HEK293 (cell line): Measurements from ENCODE around the gene DNMT1.

Experiments
- CTCF ChIA-PET: fragments of 350-600 bp; formaldehyde crosslinking; extraction: SDS; loops from one replicate; lab custom pipeline; 2021; ENCODE audit warnings: antibody characterized with exemption; lab: Yijun Ruan, JAX
- POLR2A ChIA-PET: fragments of 300-600 bp; formaldehyde crosslinking; extraction: SDS; loops from one replicate; lab custom pipeline; 2020; ENCODE audit warnings: antibody characterized with exemption, inconsistent platforms; lab: Yijun Ruan, JAX
- H3K27ac ChIP-seq: fragments of 200-500 bp; sonication (Bioruptor generic); 2 replicates; pipeline ENCODE4 v1.5.1; 2014; ENCODE audit warnings: low read depth, low read length, control low read depth, inconsistent platforms; ENCODE audit errors: extremely low read depth
- H3K36me3 ChIP-seq, 2 experiments: fragments of 200-500 bp in 1 of 2; sonication (Bioruptor generic) in 1 of 2; 1 replicate in 1 of 2; 2 replicates in 1 of 2; pipeline ENCODE4 v1.5.1; 2014 to 2017; ENCODE audit warnings: inconsistent platforms in 2 of 2, low read length in 2 of 2; ENCODE audit not compliant: control insufficient read depth in 2 of 2, insufficient read depth in 1 of 2
- H3K4me1 ChIP-seq: fragments of 200-500 bp; sonication (Bioruptor generic); 2 replicates; pipeline ENCODE4 v1.5.1; 2014; ENCODE audit warnings: mild to moderate bottlenecking, low read length, inconsistent platforms; ENCODE audit not compliant: control insufficient read depth, insufficient read depth
- H3K4me3 ChIP-seq: 2 replicates; pipeline ENCODE4 v1.5.1; 2011; ENCODE audit warnings: low read depth, mild to moderate bottlenecking, control low read depth, low read length, moderate library complexity
- H3K9me3 ChIP-seq: fragments of 200-500 bp; sonication (Bioruptor generic); 2 replicates; pipeline ENCODE4 v1.5.1; 2014; ENCODE audit warnings: low read depth, low read length, inconsistent platforms; ENCODE audit not compliant: control insufficient read depth, insufficient read depth
- HIC1 ChIP-seq: fragments of 450-650 bp; formaldehyde crosslinking; IDR thresholded peaks from 2 replicates; pipeline ENCODE4 v1.5.1; 2016; ENCODE audit warnings: missing biosample characterization, missing genetic modification characterization
- HOXA7 ChIP-seq: sonication (generic); formaldehyde crosslinking; IDR thresholded peaks from 2 replicates; pipeline ENCODE4 v1.8.1; 2022; ENCODE audit warnings: missing genetic modification reagents, borderline replicate concordance
- OVOL3 ChIP-seq: fragments of 450-650 bp; formaldehyde crosslinking; IDR thresholded peaks from 2 replicates; pipeline ENCODE4 v1.5.1; 2016; ENCODE audit warnings: missing biosample characterization, missing genetic modification characterization
- PATZ1 ChIP-seq: fragments of 450-650 bp; formaldehyde crosslinking; IDR thresholded peaks from 2 replicates; pipeline ENCODE4 v1.5.1; 2016; ENCODE audit warnings: missing biosample characterization, missing genetic modification characterization
- PRDM4 ChIP-seq: fragments of 450-650 bp; formaldehyde crosslinking; IDR thresholded peaks from 2 replicates; pipeline ENCODE4 v1.5.1; 2017; ENCODE audit warnings: missing biosample characterization, missing genetic modification characterization
- ZBTB1 ChIP-seq: fragments of 450-650 bp; formaldehyde crosslinking; IDR thresholded peaks from 2 replicates; pipeline ENCODE4 v1.5.1; 2016; ENCODE audit warnings: missing biosample characterization, missing genetic modification characterization
- ZBTB10 ChIP-seq: fragments of 450-650 bp; formaldehyde crosslinking; IDR thresholded peaks from 2 replicates; pipeline ENCODE4 v1.5.1; 2016; ENCODE audit warnings: missing biosample characterization, missing genetic modification characterization
- ZBTB20 ChIP-seq: fragments of 450-650 bp; formaldehyde crosslinking; IDR thresholded peaks from 2 replicates; pipeline ENCODE4 v1.5.1; 2016; ENCODE audit warnings: missing biosample characterization, missing genetic modification characterization
- ZNF10 ChIP-seq: fragments of 450-650 bp; formaldehyde crosslinking; IDR thresholded peaks from 2 replicates; pipeline ENCODE4 v1.5.1; 2017; ENCODE audit warnings: missing biosample characterization, missing genetic modification characterization
- ZNF121 ChIP-seq: fragments of 450-650 bp; formaldehyde crosslinking; IDR thresholded peaks from 2 replicates; pipeline ENCODE4 v1.5.1; 2016; ENCODE audit warnings: missing biosample characterization, missing genetic modification characterization
- ZNF155 ChIP-seq: fragments of 450-650 bp; formaldehyde crosslinking; IDR thresholded peaks from 2 replicates; pipeline ENCODE4 v1.5.1; 2016; ENCODE audit warnings: missing biosample characterization, missing genetic modification characterization
- ZNF18 ChIP-seq: fragments of 450-650 bp; formaldehyde crosslinking; IDR thresholded peaks from 2 replicates; pipeline ENCODE4 v1.5.1; 2016; ENCODE audit warnings: missing biosample characterization, missing genetic modification characterization
- ZNF335 ChIP-seq: fragments of 450-650 bp; formaldehyde crosslinking; conservative IDR thresholded peaks from 2 replicates; pipeline ENCODE4 v1.5.1; 2016; ENCODE audit warnings: missing biosample characterization, missing genetic modification characterization
- ZNF362 ChIP-seq: fragments of 450-650 bp; formaldehyde crosslinking; IDR thresholded peaks from 2 replicates; pipeline ENCODE4 v1.5.1; 2016; ENCODE audit warnings: missing biosample characterization, missing genetic modification characterization
- ZNF555 ChIP-seq: fragments of 450-650 bp; formaldehyde crosslinking; conservative IDR thresholded peaks from 2 replicates; pipeline ENCODE4 v1.5.1; 2017; ENCODE audit warnings: missing biosample characterization, mild to moderate bottlenecking, missing genetic modification characterization, inconsistent platforms
- ZNF596 ChIP-seq: fragments of 450-650 bp; IDR thresholded peaks from 2 replicates; pipeline ENCODE4 v1.5.0; 2018; ENCODE audit warnings: missing biosample characterization, mild to moderate bottlenecking, missing genetic modification characterization, moderate library complexity
- ZNF621 ChIP-seq: fragments of 450-650 bp; formaldehyde crosslinking; IDR thresholded peaks from 2 replicates; pipeline ENCODE4 v1.5.1; 2017; ENCODE audit warnings: missing biosample characterization, missing genetic modification characterization
- ZNF654 ChIP-seq: fragments of 450-650 bp; formaldehyde crosslinking; IDR thresholded peaks from 2 replicates; pipeline ENCODE4 v1.5.1; 2016; ENCODE audit warnings: low read depth, missing biosample characterization, missing genetic modification characterization
- ZNF670 ChIP-seq: fragments of 450-650 bp; formaldehyde crosslinking; IDR thresholded peaks from 2 replicates; pipeline ENCODE4 v1.5.1; 2016; ENCODE audit warnings: missing biosample characterization, missing genetic modification characterization, low read depth
- ZNF707 ChIP-seq: fragments of 450-650 bp; formaldehyde crosslinking; IDR thresholded peaks from 2 replicates; pipeline ENCODE4 v1.5.1; 2016; ENCODE audit warnings: missing biosample characterization, missing genetic modification characterization
- ZNF768 ChIP-seq: fragments of 450-650 bp; formaldehyde crosslinking; IDR thresholded peaks from 2 replicates; pipeline ENCODE4 v1.5.1; 2018; ENCODE audit warnings: missing biosample characterization, mild to moderate bottlenecking, missing genetic modification characterization

The DNMT1 gene

GRCh38 chr19:10112895-10113591 is 81.7 kb downstream of the DNMT1 start (continued):
- TF ChIP-seq PRDM4 (tag by site-specific recombination) = no peak
- TF ChIP-seq, all 188 proteins: peak for 29

- no peak overlapping the region for H3K4me3 ChIP-seq
- ChIA-PET POLR2A (interaction anchor here (0.7 to 3.7 kb wide), 3 partner anchors 12 to 205 kb away, joined by 3 to 14 read pairs (median 4); no protein-coding TSS in a partner anchor), CTCF (interaction anchor here (0.6 to 2.0 kb wide), 4 partner anchors 8 to 1598 kb away, joined by 3 to 27 read pairs (median 4); no protein-coding TSS in a partner anchor)
- TF ChIP-seq HOXA7 (CRISPR knock-in tag) (no peak), HIC1 (tag by site-specific recombination) (peak; percentile 74), ZNF155 (tag by site-specific recombination) (no peak), ZNF707 (tag by site-specific recombination) (no peak), ZNF768 (tag by site-specific recombination) (no peak; the same call in 1 of the 2 replicates), ZNF10 (tag by site-specific recombination) (peak; percentile 76), PATZ1 (tag by site-specific recombination) (peak; percentile 11; the same call in 1 of the 2 replicates), ZNF335 (peak; percentile 58), ZNF121 (no peak), ZNF362 (tag by site-specific recombination) (0 out of 2 replicates have a peak, but pooled peaks have one; percentile 16), ZNF654 (tag by site-specific recombination) (no peak), ZNF18 (tag by site-specific recombination) (no peak), ZNF621 (tag by site-specific recombination) (no peak), ZNF670 (tag by site-specific recombination) (no peak), OVOL3 (tag by site-specific recombination) (no peak), ZBTB10 (tag by site-specific recombination) (no peak), ZBTB1 (tag by site-specific recombination) (no peak), ZNF596 (tag by site-specific recombination) (no peak), ZBTB20 (peak; percentile 39; the same call in 1 of the 2 replicates), ZNF555 (tag by site-specific recombination) (no peak)
- H3K9me3 ChIP-seq = no peaks in the 10 kb centered on the region
- H3K36me3 ChIP-seq = peaks cover 14 to 88% of the 10 kb centered on the region in 2 experiments; a peak in 2 of 3 replicates
- no peak overlapping the region for H3K27ac ChIP-seq
- H3K4me1 ChIP-seq = no peaks in the 10 kb centered on the region
Observed at GRCh38 chr19:10112037-10112761, 82.6 kb downstream of the DNMT1 start.
